CD14-positive monocyte (primary cell): ENCODE measurements around the gene BSND. TPM values are rescaled to one million over a fixed set of nuclear protein-coding genes. Genes with fewer than 3 reads are reported as not detected.

ENCODE experiments used
- DNase-seq, 3 donors: peaks; one replicate each; pipeline ENCODE4 v3.0.0-alpha.2; 2011 to 2022
- H2AFZ ChIP-seq: 2 replicates; pipeline ENCODE4 v1.6.0; 2012; ENCODE audit warnings: mild to moderate bottlenecking, low read depth, low read length, inconsistent platforms; ENCODE audit not compliant: insufficient read depth, poor library complexity, severe bottlenecking
- H3K27ac ChIP-seq, 2 donors: 1 replicate in 1 of 2; 2 replicates in 1 of 2; pipeline ENCODE4 v1.5.1; 2012 to 2013; ENCODE audit warnings: low read length in 2 of 2, control low read depth in 1 of 2, inconsistent platforms in 1 of 2, low read depth in 1 of 2, mild to moderate bottlenecking in 1 of 2
- H3K27me3 ChIP-seq, 2 donors: one replicate each; pipeline versions ENCODE4 v1.6.0 to v1.6.1; 2011 to 2013; ENCODE audit warnings: low read length in 2 of 2; ENCODE audit not compliant: control insufficient read depth in 2 of 2, insufficient read depth in 2 of 2
- H3K36me3 ChIP-seq, 2 donors: replicated peaks in 1 of 2; 1 replicate in 1 of 2; 2 replicates in 1 of 2; pipeline versions ENCODE4 v1.5.1 to v1.6.1; 2012 to 2013; ENCODE audit warnings: low read length in 2 of 2, control low read depth in 1 of 2, inconsistent platforms in 1 of 2, mild to moderate bottlenecking in 1 of 2; ENCODE audit not compliant: insufficient read depth in 2 of 2, control insufficient read depth in 1 of 2
- H3K4me1 ChIP-seq, 2 donors: 1 replicate in 1 of 2; 2 replicates in 1 of 2; pipeline versions ENCODE4 v1.5.1 to v1.6.1; 2012 to 2013; ENCODE audit warnings: low read length in 2 of 2, control low read depth in 1 of 2, inconsistent platforms in 1 of 2, mild to moderate bottlenecking in 1 of 2, moderate library complexity in 1 of 2; ENCODE audit not compliant: insufficient read depth in 2 of 2, control insufficient read depth in 1 of 2
- H3K4me2 ChIP-seq: replicated peaks from 2 replicates; pipeline ENCODE3; 2012; ENCODE audit warnings: low read length, moderate library complexity, mild to moderate bottlenecking; ENCODE audit not compliant: poor library complexity, severe bottlenecking; ENCODE audit errors: extremely low read depth
- H3K4me3 ChIP-seq, 3 experiments: fragments of 200-600 bp in 1 of 3; sonication (generic) in 1 of 3; replicated peaks in 1 of 3; 1 replicate in 2 of 3; 2 replicates in 1 of 3; pipeline ENCODE4 v1.5.1; 2011 to 2013; ENCODE audit warnings: low read length in 3 of 3, mild to moderate bottlenecking in 3 of 3, control low read depth in 2 of 3, low read depth in 2 of 3, inconsistent platforms in 1 of 3, moderate library complexity in 1 of 3
- H3K79me2 ChIP-seq: 2 replicates; pipeline ENCODE4 v1.6.0; 2012; ENCODE audit warnings: mild to moderate bottlenecking, control low read depth, inconsistent platforms, low read length, moderate library complexity; ENCODE audit not compliant: insufficient read depth
- H3K9ac ChIP-seq: 2 replicates; pipeline ENCODE4 v1.6.0; 2017; ENCODE audit warnings: low read length, mild to moderate bottlenecking; ENCODE audit not compliant: insufficient read depth, poor library complexity, severe bottlenecking
- H3K9me3 ChIP-seq, 2 donors: replicated peaks in 1 of 2; 1 replicate in 1 of 2; 2 replicates in 1 of 2; pipeline versions ENCODE4 v1.5.1 to v1.6.1; 2012 to 2013; ENCODE audit warnings: low read length in 2 of 2, control low read depth in 1 of 2; ENCODE audit not compliant: control insufficient read depth in 1 of 2, insufficient read depth in 1 of 2
- H4K20me1 ChIP-seq: 2 replicates; pipeline ENCODE4 v1.6.0; 2012; ENCODE audit warnings: mild to moderate bottlenecking, low read length, control low read depth, moderate library complexity; ENCODE audit not compliant: insufficient read depth
- H3K27ac Mint-ChIP-seq, 7 donors: one replicate each; pipeline ENCODE4 v1.8.0; 2020; ENCODE audit warnings: mild to moderate bottlenecking in 7 of 7, mixed read lengths in 7 of 7, moderate library complexity in 6 of 7, inconsistent platforms in 2 of 7
- H3K27me3 Mint-ChIP-seq, 3 donors: one replicate each; pipeline ENCODE4 v1.8.0; 2021 to 2022; ENCODE audit warnings: low read depth in 3 of 3, mild to moderate bottlenecking in 3 of 3, mixed read lengths in 3 of 3, moderate library complexity in 3 of 3, inconsistent platforms in 1 of 3
- H3K36me3 Mint-ChIP-seq, 2 donors: one replicate each; pipeline ENCODE4 v1.8.0; 2020; ENCODE audit warnings: mixed read lengths in 2 of 2, inconsistent platforms in 1 of 2, mild to moderate bottlenecking in 1 of 2
- H3K4me1 Mint-ChIP-seq: one replicate; pipeline ENCODE4 v1.8.0; 2020; ENCODE audit warnings: mild to moderate bottlenecking, mixed read lengths
- H3K4me3 Mint-ChIP-seq, 2 donors: one replicate each; pipeline ENCODE4 v1.8.0; 2020; ENCODE audit warnings: mild to moderate bottlenecking in 2 of 2, mixed read lengths in 2 of 2, moderate library complexity in 1 of 2
- H3K9me3 Mint-ChIP-seq, 7 donors: one replicate each; pipeline ENCODE4 v1.8.0; 2020 to 2022; ENCODE audit warnings: mixed read lengths in 7 of 7, mild to moderate bottlenecking in 6 of 7, moderate library complexity in 6 of 7, inconsistent platforms in 2 of 7
- CTCF ChIP-seq: fragments of 200-600 bp; IDR thresholded peaks from one replicate; pipeline ENCODE4 v1.8.0; 2022; ENCODE audit warnings: antibody characterized with exemption, mild to moderate bottlenecking
- WGBS: methylation state at CpG from one replicate; pipeline ENCODE4 v1.1.5; 2013; ENCODE audit warnings: missing lambda C conversion rate; ENCODE audit not compliant: insufficient coverage; 5-methylcytosine and 5-hydroxymethylcytosine counted together
- intact Hi-C, 2 donors: fragments of 100-400 bp; cut with micrococcal nuclease; formaldehyde crosslinking; loops; one replicate each; pipeline versions ENCODE4 v1.15.0 to v1.15.1; 2023
- polyA plus RNA-seq, 3 donors: library from polyadenylated mRNA; depleted of rRNA in 1 of 3; unstranded in 2 of 3; stranded (reverse) in 1 of 3; fragments of 300-500 nt in 2 of 3; fragments of >200 nt in 1 of 3; fragmentation: Illumina TruSeq in 2 of 3; gene quantifications; 1 replicate in 2 of 3; 2 replicates in 1 of 3; pipeline ENCODE4 v1.2.3, GENCODE V29; 2012 to 2021

Gene BSND
- polyA plus RNA-seq, 3 donors: not detected

DNA sequence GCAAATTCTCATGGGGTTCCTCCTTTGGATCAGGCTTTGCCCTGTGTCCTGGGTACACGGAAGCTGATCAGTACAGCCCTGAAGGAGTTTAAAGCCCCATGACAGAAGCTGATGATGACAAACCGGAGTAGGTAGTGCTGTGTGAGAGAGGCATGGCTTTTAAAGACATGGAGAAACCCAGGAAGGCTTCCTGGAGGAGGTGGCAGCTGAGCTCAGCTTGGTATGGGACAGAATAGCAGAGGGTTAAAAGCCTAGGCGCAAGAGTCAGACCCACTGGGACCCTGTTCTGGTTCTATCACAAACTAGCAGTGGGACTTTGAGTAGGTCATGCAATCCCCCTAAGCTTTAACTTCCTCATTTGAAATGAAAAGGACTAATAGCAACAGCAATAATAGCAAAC, 12.2 kb upstream of the BSND start:
- Histone ChIP-seq H3K79me2 (no peaks in the 10 kb centered on the region), H2AFZ (no peak overlapping the region), H3K9me3 (no peaks in the 10 kb centered on the region), H3K27ac (no peak overlapping the region), H3K4me2 (no peak overlapping the region), H3K4me1 (no peaks in the 10 kb centered on the region), H3K9ac (no peak overlapping the region), H3K36me3 (no peaks in the 10 kb centered on the region), H3K27me3 (peaks cover 7 to 14% of the 10 kb centered on the region in 2 donors), H4K20me1 (no peaks in the 10 kb centered on the region), H3K4me3 (no peak overlapping the region)
- peaks cover 21 to 26% (median 21%) of the 10 kb centered on the region in 3 donors for H3K27me3 Mint-ChIP-seq
- no peak for TF ChIP-seq CTCF
- H3K36me3 Mint-ChIP-seq: no peaks in the 10 kb centered on the region
- WGBS: 90% methylated on average over 2 of the region's 3 CpGs
- H3K9me3 Mint-ChIP-seq: peaks cover 0 to 3% (median 0%) of the 10 kb centered on the region in 7 donors
- H3K27ac Mint-ChIP-seq: peak overlapping the region in 1 of 7 donors; percentile 8
- no peak overlapping the region for H3K4me3 Mint-ChIP-seq
- no peak for DNase-seq
- H3K4me1 Mint-ChIP-seq: no peaks in the 10 kb centered on the region
- intact Hi-C loops: no loop called here

DNA sequence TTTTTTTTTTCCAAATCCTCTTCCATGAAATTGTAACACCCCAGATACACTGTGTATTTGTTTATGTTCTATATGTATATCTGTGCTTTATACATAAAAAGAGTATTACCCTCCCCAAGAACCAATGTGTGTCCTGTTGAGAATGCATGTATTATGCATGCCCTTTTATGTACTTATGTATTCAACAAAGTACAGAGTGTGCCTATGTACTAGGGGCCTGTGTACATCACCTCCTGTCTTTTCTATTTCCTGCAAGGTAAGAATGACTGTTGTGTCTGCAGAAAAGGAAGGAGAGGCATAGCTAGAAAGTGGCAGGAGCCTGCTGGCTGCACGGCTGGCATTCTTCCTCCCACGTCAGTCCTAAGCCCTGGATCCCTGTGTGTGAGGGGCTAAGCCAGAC, 11.3 kb upstream of the BSND start:
- Histone ChIP-seq H4K20me1 (no peaks in the 10 kb centered on the region), H3K9me3 (no peaks in the 10 kb centered on the region), H3K27ac (no peak overlapping the region), H3K9ac (no peak overlapping the region), H3K4me3 (no peak overlapping the region), H3K27me3 (peaks cover 2 to 5% of the 10 kb centered on the region in 2 donors), H3K4me1 (no peaks in the 10 kb centered on the region), H3K4me2 (no peak overlapping the region), H2AFZ (no peak overlapping the region), H3K36me3 (no peaks in the 10 kb centered on the region), H3K79me2 (no peaks in the 10 kb centered on the region)
- DNase-seq: no peak
- no peaks in the 10 kb centered on the region for H3K4me1 Mint-ChIP-seq
- intact Hi-C loops: no loop called here
- H3K9me3 Mint-ChIP-seq: peaks cover 0 to 3% (median 0%) of the 10 kb centered on the region in 7 donors
- 89% methylated on average over 2 of the region's 2 CpGs for WGBS
- no peaks in the 10 kb centered on the region for H3K36me3 Mint-ChIP-seq
- H3K4me3 Mint-ChIP-seq: no peak overlapping the region
- no peak overlapping the region for H3K27ac Mint-ChIP-seq
- TF ChIP-seq CTCF: no peak
- H3K27me3 Mint-ChIP-seq: peaks cover 14 to 21% (median 14%) of the 10 kb centered on the region in 3 donors
